B cell (primary cell): ENCODE data around the gene CAPN11.

Experiments
- CTCF ChIP-seq: fragments of 200-600 bp; IDR thresholded peaks from one replicate; pipeline ENCODE4 v1.8.0; 2022; ENCODE audit warnings: antibody characterized with exemption, mild to moderate bottlenecking
- EZH2 ChIP-seq: IDR thresholded peaks from 2 replicates; pipeline ENCODE4 v1.6.1; 2012; ENCODE audit warnings: borderline replicate concordance, low read depth, mild to moderate bottlenecking, moderate library complexity, low read length; ENCODE audit not compliant: insufficient read depth, poor library complexity, severe bottlenecking

GRCh38 chr6:44111434-44112417 is 46.9 kb upstream of the CAPN11 start:
- TF ChIP-seq CTCF (no peak), EZH2 (no peak)
